K562 (cell line): ENCODE data around the gene CST4. TPM values are rescaled to one million over a fixed set of nuclear protein-coding genes. Genes with fewer than 3 reads are reported as not detected.
"Not testable (repeated sequence)": the region's sequence is repeated elsewhere in the genome, so short reads cannot be mapped to it uniquely, and the experiment has no call there.

ENCODE experiments used
- ATAC-seq: fragments of 200-7000 bp; cut with Tn5 transposase; 3 replicates; pipeline ENCODE4 v1.9.1; 2020; ENCODE audit warnings: moderate library complexity
- BruUV-seq: library from RNA; stranded (reverse); fragments of 400-500 nt; replicated peaks from 2 replicates; lab custom pipeline; 2021; lab: Mats Ljungman, UMichigan
- CTCF ChIA-PET: fragments of 300-600 bp; formaldehyde crosslinking; extraction: SDS; loops from one replicate; lab custom pipeline; 2021; ENCODE audit warnings: low intra/inter-chr PET ratio; lab: Yijun Ruan, JAX
- POLR2A ChIA-PET: fragments of 300-600, 350-650 bp; sonication (Branson Sonifier 250); formaldehyde crosslinking; extraction: SDS; loops from one replicate; lab custom pipeline; 2021; ENCODE audit warnings: antibody characterized with exemption, inconsistent platforms; lab: Yijun Ruan, JAX
- DNase-seq, 4 experiments: peaks; one replicate each; pipeline versions ENCODE4 v3.0.0 to v3.0.0-alpha.2; 2011 to 2018; ENCODE audit warnings: low spot score in 3 of 4, mixed read lengths in 3 of 4; ENCODE audit errors: extremely low read depth in 1 of 4
- FAIRE-seq: peaks from 2 replicates; lab custom pipeline; 2011; peaks lifted over from hg19 to GRCh38; lab: Jason Lieb, UNC
- H2AFZ ChIP-seq: 2 replicates; pipeline ENCODE4 v1.6.0; 2011; ENCODE audit warnings: low read depth, low read length, control low read depth, inconsistent platforms
- H3K27ac ChIP-seq: fragments of 200-600 bp; 3 replicates; pipeline ENCODE4 v1.8.0; 2011; ENCODE audit warnings: low read depth, mild to moderate bottlenecking, control low read depth, inconsistent platforms, low read length, moderate library complexity, mixed read lengths; ENCODE audit errors: extremely low read depth
- H3K27me3 ChIP-seq, 2 experiments: fragments of 300-600 bp in 1 of 2; 2 replicates in 1 of 2; 3 replicates in 1 of 2; pipeline versions ENCODE4 v1.6.0 to v1.8.0; 2011; ENCODE audit warnings: inconsistent platforms in 2 of 2, low read length in 2 of 2, mild to moderate bottlenecking in 1 of 2, mixed read lengths in 1 of 2, moderate library complexity in 1 of 2; ENCODE audit not compliant: control insufficient read depth in 2 of 2, insufficient read depth in 2 of 2
- H3K36me3 ChIP-seq: fragments of 300-600 bp; 3 replicates; pipeline ENCODE4 v1.8.0; 2011; ENCODE audit warnings: mild to moderate bottlenecking, low read length, inconsistent platforms; ENCODE audit not compliant: control insufficient read depth, insufficient read depth
- H3K4me1 ChIP-seq, 2 experiments: fragments of 200-600 bp in 1 of 2; replicated peaks in 1 of 2; 2 replicates in 1 of 2; 3 replicates in 1 of 2; pipeline versions ENCODE4 v1.5.1 to v1.8.0; 2011; ENCODE audit warnings: inconsistent platforms in 2 of 2, low read length in 2 of 2, mild to moderate bottlenecking in 1 of 2, mixed read lengths in 1 of 2, moderate library complexity in 1 of 2; ENCODE audit not compliant: control insufficient read depth in 2 of 2, insufficient read depth in 2 of 2
- H3K4me2 ChIP-seq: 2 replicates; pipeline ENCODE4 v1.6.1; 2011; ENCODE audit warnings: low read length, control low read depth, inconsistent platforms, mixed read lengths; ENCODE audit not compliant: insufficient read depth
- H3K4me3 ChIP-seq: fragments of 200-600 bp; sonication (generic), shearing (Covaris generic); 2 replicates; pipeline ENCODE4 v1.5.1; 2016; ENCODE audit warnings: control low read depth, inconsistent platforms
- H3K79me2 ChIP-seq: fragments of 200-600 bp; 3 replicates; pipeline ENCODE4 v1.8.0; 2011; ENCODE audit warnings: low read length, inconsistent platforms; ENCODE audit not compliant: control insufficient read depth, insufficient read depth
- H3K9ac ChIP-seq, 2 experiments: 2 replicates each; pipeline versions ENCODE4 v1.6.0 to v1.6.1; 2011; ENCODE audit warnings: low read depth in 2 of 2, low read length in 2 of 2, control low read depth in 1 of 2, inconsistent platforms in 1 of 2, mild to moderate bottlenecking in 1 of 2, mixed read lengths in 1 of 2; ENCODE audit not compliant: insufficient read depth in 1 of 2
- H3K9me1 ChIP-seq: one replicate; pipeline ENCODE4 v1.6.0; 2011; ENCODE audit warnings: inconsistent platforms, mild to moderate bottlenecking, low read length, moderate library complexity; ENCODE audit not compliant: control insufficient read depth, insufficient read depth
- H3K9me3 ChIP-seq: replicated peaks from 2 replicates; pipeline ENCODE4 v1.5.1; 2011; ENCODE audit warnings: low read depth, low read length, inconsistent platforms; ENCODE audit not compliant: control insufficient read depth, insufficient read depth
- H4K20me1 ChIP-seq: replicated peaks from 2 replicates; pipeline ENCODE4 v1.6.1; 2011; ENCODE audit warnings: low read length, inconsistent platforms, mixed read lengths; ENCODE audit not compliant: control insufficient read depth, insufficient read depth
- JUND ChIP-seq, 2 experiments: IDR thresholded peaks; 2 replicates in 1 of 2; 3 replicates in 1 of 2; pipeline ENCODE4 v1.6.1; 2011; ENCODE audit warnings: borderline replicate concordance in 2 of 2, low read depth in 2 of 2, low read length in 2 of 2, improper control_type of control experiment in 1 of 2, missing biosample characterization in 1 of 2, missing genetic modification characterization in 1 of 2, missing genetic modification reagents in 1 of 2
- MEF2D ChIP-seq: conservative IDR thresholded peaks from 2 replicates; pipeline ENCODE4 v1.6.1; 2016; ENCODE audit warnings: low read depth, missing genetic modification characterization, missing compliant biosample characterization
- MNT ChIP-seq, 2 experiments: fragments of 450-650 bp; conservative IDR thresholded peaks; 2 replicates each; pipeline ENCODE4 v1.6.1; 2017; ENCODE audit warnings: mild to moderate bottlenecking in 2 of 2, moderate library complexity in 2 of 2
- U2AF2 ChIP-seq: fragments of 200-400 bp; formaldehyde crosslinking; optimal IDR thresholded peaks from 2 replicates; pipeline ENCODE3; 2017; ENCODE audit warnings: low read depth, mild to moderate bottlenecking, low read length
- ZNF609 ChIP-seq: sonication (generic); formaldehyde crosslinking; IDR thresholded peaks from 2 replicates; pipeline ENCODE4 v1.8.1; 2023; ENCODE audit warnings: missing genetic modification reagents, mild to moderate bottlenecking, borderline replicate concordance
- WGBS: fragments of 100-300 bp; shearing (Covaris generic); methylation state at CpG from one replicate; pipeline ENCODE4 v1.1.6; 2016; ENCODE audit warnings: low coverage, mixed read lengths; ENCODE audit not compliant: insufficient coverage; ENCODE audit errors: missing lambda C conversion rate; 5-methylcytosine and 5-hydroxymethylcytosine counted together
- in situ Hi-C: fragments of 300-500 bp; cut with MboI; formaldehyde crosslinking; loops from 4 replicates; pipeline ENCODE4 v1.15.0; 2018; ENCODE audit warnings: inconsistent platforms, mixed read lengths
- intact Hi-C: fragments of 100-400 bp; cut with micrococcal nuclease; formaldehyde crosslinking; loops from 2 replicates; pipeline ENCODE4 v1.14.2; 2022
- polyA plus RNA-seq, 8 experiments: library from polyadenylated mRNA; depleted of rRNA in 4 of 8; stranded (reverse) in 5 of 8; unstranded in 3 of 8; fragments of >200 nt; fragmentation: Nextera tagmentation in 2 of 8; fragmentation: Illumina TruSeq in 1 of 8; extraction: Ambion mirVana in 2 of 8; extraction: Trizol in 1 of 8; gene quantifications; 2 replicates each; pipeline versions ENCODE4 v1.2.1 to v1.2.3, GENCODE V29; 2011 to 2014; ENCODE audit warnings: inconsistent platforms in 1 of 8, missing spikeins in 1 of 8
- total RNA-seq, 7 experiments: library from RNA; depleted of rRNA in 6 of 7; stranded (reverse); fragments of >200 nt in 6 of 7; fragmentation: Illumina TruSeq in 2 of 7; extraction: Trizol in 2 of 7; gene quantifications; 2 replicates each; pipeline versions ENCODE4 v1.2.1 to v1.2.3, GENCODE V29; 2011 to 2021; ENCODE audit warnings: low replicate concordance in 1 of 7
- TF ChIP-seq, protein P1 (sequence below): fragments of 250-450 bp; sonication (Bioruptor Pico); IDR thresholded peaks from 2 replicates; pipeline ENCODE4 v1.5.0; 2021

Gene CST4
- total and polyA plus RNA-seq, 9 of the 15 experiments (the other 6 are each of a cell fraction or from before 2014, with no cell fraction given), result not detected

GRCh38 chr20:23659610-23659988 is 29.2 kb downstream of the CST4 start:
- POLR2A ChIA-PET, in situ Hi-C loops, DNase-seq, H3K27me3 ChIP-seq, H3K36me3 ChIP-seq, H3K9me1 ChIP-seq, CTCF ChIA-PET, FAIRE-seq, H3K4me2 ChIP-seq, H3K4me3 ChIP-seq, H3K27ac ChIP-seq, H3K9ac ChIP-seq, H3K9me3 ChIP-seq, intact Hi-C loops, ATAC-seq, BruUV-seq, H2AFZ ChIP-seq, H3K79me2 ChIP-seq, H4K20me1 ChIP-seq: not testable (repeated sequence)
- 71% methylated on average over 1 of the region's 2 CpGs for WGBS
- peaks cover 10 to 14% of the 10 kb centered on the region in 2 experiments; a peak in 4 of 5 replicates for H3K4me1 ChIP-seq

GRCh38 chr20:23658989-23659609 is 29.7 kb downstream of the CST4 start:
- 74% methylated on average over 6 of the region's 8 CpGs for WGBS
- intact Hi-C loops, result no loop called here
- ATAC-seq (no peak), FAIRE-seq (no peak), DNase-seq (no peak)
- Histone ChIP-seq H3K4me2 (no peak overlapping the region), H3K4me1 (peaks cover 10 to 14% of the 10 kb centered on the region in 2 experiments; a peak in 4 of 5 replicates), H2AFZ (no peak overlapping the region), H4K20me1 (no peaks in the 10 kb centered on the region), H3K9me1 (no peaks in the 10 kb centered on the region), H3K4me3 (no peak overlapping the region), H3K27me3 (no peaks in the 10 kb centered on the region), H3K9me3 (no peaks in the 10 kb centered on the region), H3K36me3 (no peaks in the 10 kb centered on the region), H3K27ac (no peak overlapping the region), H3K79me2 (no peaks in the 10 kb centered on the region), H3K9ac (no peak overlapping the region)
- POLR2A ChIA-PET, result no interaction called here
- CTCF ChIA-PET, result no interaction called here
- TF ChIP-seq, protein P1, sequence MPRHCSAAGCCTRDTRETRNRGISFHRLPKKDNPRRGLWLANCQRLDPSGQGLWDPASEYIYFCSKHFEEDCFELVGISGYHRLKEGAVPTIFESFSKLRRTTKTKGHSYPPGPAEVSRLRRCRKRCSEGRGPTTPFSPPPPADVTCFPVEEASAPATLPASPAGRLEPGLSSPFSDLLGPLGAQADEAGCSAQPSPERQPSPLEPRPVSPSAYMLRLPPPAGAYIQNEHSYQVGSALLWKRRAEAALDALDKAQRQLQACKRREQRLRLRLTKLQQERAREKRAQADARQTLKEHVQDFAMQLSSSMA (CRISPR knock-in tag), result no peak
- no peak for TF ChIP-seq MEF2D (tag)
- TF ChIP-seq U2AF2, result no peak
- no peak for TF ChIP-seq JUND (IDR thresholded peaks at IDR 0.05; ENCODE audit: borderline replicate concordance, low read depth, low read length)
- TF ChIP-seq JUND (tag; IDR thresholded peaks at IDR 0.05; ENCODE audit: borderline replicate concordance, low read depth, low read length), result no peak
- no peak for TF ChIP-seq MNT (conservative IDR thresholded peaks at IDR 0.05)
- no peak for TF ChIP-seq ZNF609 (CRISPR knock-in tag)
- in situ Hi-C loops, result no loop called here
- no TSS peak for BruUV-seq
